ENCODE results near the gene IL34. TPM values are rescaled to one million over a fixed set of nuclear protein-coding genes. Genes with fewer than 3 reads are reported as not detected.

IL34 gene
- total RNA-seq, 2 experiments from 2014 or later, result not detected

- peaks cover 5% of the 10 kb centered on the region for H3K4me1 Mint-ChIP-seq (ENCODE audit: low read depth)
- H3K27ac Mint-ChIP-seq, result no peak overlapping the region
- H3K36me3 Mint-ChIP-seq (ENCODE audit: low read depth), result no peaks in the 10 kb centered on the region
- no peak overlapping the region for H3K4me3 Mint-ChIP-seq
- peak; percentile 93 for DNase-seq
- intact Hi-C loops (cut with micrococcal nuclease), result loop anchor here (1.0 to 10.0 kb wide), 9 partner anchors 77 to 858 kb away; no protein-coding TSS in a partner anchor
- CTCF ChIA-PET, result interaction anchor here (0.6 to 3.6 kb wide), 20 partner anchors 8 to 493 kb away, joined by 3 to 24 read pairs (median 4); no protein-coding TSS in a partner anchor
- no peaks in the 10 kb centered on the region for H3K27me3 Mint-ChIP-seq (ENCODE audit: low read depth)
- no peaks in the 10 kb centered on the region for H3K9me3 Mint-ChIP-seq
Measured at GRCh38 chr16:70653809-70654771, 7.7 kb downstream of the IL34 start.

- H3K27ac Mint-ChIP-seq, result no peak overlapping the region
- no peaks in the 10 kb centered on the region for H3K9me3 Mint-ChIP-seq
- no peak for DNase-seq
- intact Hi-C loops (cut with micrococcal nuclease), result loop anchor here (10.0 kb wide), 1 partner anchor 491 kb away; no protein-coding TSS in a partner anchor
- H3K27me3 Mint-ChIP-seq (ENCODE audit: low read depth), result no peaks in the 10 kb centered on the region
- CTCF ChIA-PET, result interaction anchor here (0.7 to 3.6 kb wide), 5 partner anchors 115 to 325 kb away, joined by 3 to 24 read pairs (median 5); no protein-coding TSS in a partner anchor
- H3K4me1 Mint-ChIP-seq (ENCODE audit: low read depth), result peaks cover 5% of the 10 kb centered on the region
- H3K36me3 Mint-ChIP-seq (ENCODE audit: low read depth), result no peaks in the 10 kb centered on the region
- H3K4me3 Mint-ChIP-seq, result no peak overlapping the region
Measured at GRCh38 chr16:70656065-70656711, 9.8 kb downstream of the IL34 start.

GRCh38 chr16:70656712-70657263 lies 10.4 kb downstream of the IL34 start:
- no peak for DNase-seq
- H3K36me3 Mint-ChIP-seq (ENCODE audit: low read depth), result no peaks in the 10 kb centered on the region
- no peak overlapping the region for H3K4me3 Mint-ChIP-seq
- CTCF ChIA-PET, result no interaction called here
- intact Hi-C loops (cut with micrococcal nuclease), result loop anchor here (10.0 kb wide), 1 partner anchor 492 kb away; no protein-coding TSS in a partner anchor
- no peaks in the 10 kb centered on the region for H3K9me3 Mint-ChIP-seq
- no peaks in the 10 kb centered on the region for H3K27me3 Mint-ChIP-seq (ENCODE audit: low read depth)
- peaks cover 5% of the 10 kb centered on the region for H3K4me1 Mint-ChIP-seq (ENCODE audit: low read depth)
- no peak overlapping the region for H3K27ac Mint-ChIP-seq

- Mint-ChIP-seq H3K36me3 (ENCODE audit: low read depth) (no peaks in the 10 kb centered on the region), H3K27me3 (ENCODE audit: low read depth) (no peaks in the 10 kb centered on the region), H3K4me3 (no peak overlapping the region), H3K4me1 (ENCODE audit: low read depth) (peaks cover 5% of the 10 kb centered on the region), H3K27ac (no peak overlapping the region), H3K9me3 (no peaks in the 10 kb centered on the region)
- intact Hi-C loops (cut with micrococcal nuclease), result loop anchor here (10.0 kb wide), 1 partner anchor 493 kb away; no protein-coding TSS in a partner anchor
- CTCF ChIA-PET, result no interaction called here
- no peak for DNase-seq
Measured at GRCh38 chr16:70657956-70658355, 11.6 kb downstream of the IL34 start.

- no peak for DNase-seq
- no peaks in the 10 kb centered on the region for H3K27me3 Mint-ChIP-seq (ENCODE audit: low read depth)
- H3K4me1 Mint-ChIP-seq (ENCODE audit: low read depth), result peaks cover 1% of the 10 kb centered on the region
- no peak overlapping the region for H3K27ac Mint-ChIP-seq
- CTCF ChIA-PET, result no interaction called here
- no peaks in the 10 kb centered on the region for H3K9me3 Mint-ChIP-seq
- intact Hi-C loops (cut with micrococcal nuclease), result loop anchor here (10.0 kb wide), 1 partner anchor 494 kb away; no protein-coding TSS in a partner anchor
- H3K36me3 Mint-ChIP-seq (ENCODE audit: low read depth), result no peaks in the 10 kb centered on the region
- no peak overlapping the region for H3K4me3 Mint-ChIP-seq
Measured at GRCh38 chr16:70658921-70659320, 12.6 kb downstream of the IL34 start.

GRCh38 chr16:70659546-70659945 lies 13.2 kb downstream of the IL34 start:
- intact Hi-C loops (cut with micrococcal nuclease), result loop anchor here (10.0 kb wide), 1 partner anchor 495 kb away; no protein-coding TSS in a partner anchor
- CTCF ChIA-PET, result interaction anchor here (0.8 kb wide), 1 partner anchor 11 kb away, joined by 3 read pairs; no protein-coding TSS in a partner anchor
- DNase-seq, result no peak
- H3K4me3 Mint-ChIP-seq, result no peak overlapping the region
- H3K36me3 Mint-ChIP-seq (ENCODE audit: low read depth), result no peaks in the 10 kb centered on the region
- H3K9me3 Mint-ChIP-seq, result no peaks in the 10 kb centered on the region
- no peaks in the 10 kb centered on the region for H3K4me1 Mint-ChIP-seq (ENCODE audit: low read depth)
- no peaks in the 10 kb centered on the region for H3K27me3 Mint-ChIP-seq (ENCODE audit: low read depth)
- no peak overlapping the region for H3K27ac Mint-ChIP-seq

- H3K27ac Mint-ChIP-seq, result no peak overlapping the region
- intact Hi-C loops (cut with micrococcal nuclease), result loop anchor here (10.0 kb wide), 1 partner anchor 495 kb away; no protein-coding TSS in a partner anchor
- no peaks in the 10 kb centered on the region for H3K36me3 Mint-ChIP-seq (ENCODE audit: low read depth)
- no peaks in the 10 kb centered on the region for H3K4me1 Mint-ChIP-seq (ENCODE audit: low read depth)
- no peak overlapping the region for H3K4me3 Mint-ChIP-seq
- DNase-seq, result no peak
- CTCF ChIA-PET, result interaction anchor here (0.8 kb wide), 1 partner anchor 11 kb away, joined by 3 read pairs; no protein-coding TSS in a partner anchor
- H3K27me3 Mint-ChIP-seq (ENCODE audit: low read depth), result no peaks in the 10 kb centered on the region
- H3K9me3 Mint-ChIP-seq, result no peaks in the 10 kb centered on the region
Measured at GRCh38 chr16:70659953-70660671, 13.8 kb downstream of the IL34 start.

GRCh38 chr16:70660672-70661350 lies 14.5 kb downstream of the IL34 start:
- Mint-ChIP-seq H3K27me3 (ENCODE audit: low read depth) (no peaks in the 10 kb centered on the region), H3K9me3 (no peaks in the 10 kb centered on the region), H3K27ac (no peak overlapping the region), H3K4me1 (ENCODE audit: low read depth) (no peaks in the 10 kb centered on the region), H3K4me3 (no peak overlapping the region), H3K36me3 (ENCODE audit: low read depth) (no peaks in the 10 kb centered on the region)
- intact Hi-C loops (cut with micrococcal nuclease), result no loop called here
- no peak for DNase-seq
- CTCF ChIA-PET, result no interaction called here

- H3K27ac Mint-ChIP-seq, result no peak overlapping the region
- no peaks in the 10 kb centered on the region for H3K9me3 Mint-ChIP-seq
- H3K27me3 Mint-ChIP-seq (ENCODE audit: low read depth), result no peaks in the 10 kb centered on the region
- no peaks in the 10 kb centered on the region for H3K4me1 Mint-ChIP-seq (ENCODE audit: low read depth)
- peaks cover 2% of the 10 kb centered on the region for H3K36me3 Mint-ChIP-seq (ENCODE audit: low read depth)
- intact Hi-C loops (cut with micrococcal nuclease), result no loop called here
- DNase-seq, result no peak
- H3K4me3 Mint-ChIP-seq, result no peak overlapping the region
- CTCF ChIA-PET, result no interaction called here
Measured at GRCh38 chr16:70661534-70661917, 15.2 kb downstream of the IL34 start.

- no peak overlapping the region for H3K27ac Mint-ChIP-seq
- H3K27me3 Mint-ChIP-seq (ENCODE audit: low read depth), result no peaks in the 10 kb centered on the region
- H3K36me3 Mint-ChIP-seq (ENCODE audit: low read depth), result peaks cover 3% of the 10 kb centered on the region
- no peak for DNase-seq
- H3K4me3 Mint-ChIP-seq, result no peak overlapping the region
- intact Hi-C loops (cut with micrococcal nuclease), result no loop called here
- H3K4me1 Mint-ChIP-seq (ENCODE audit: low read depth), result no peaks in the 10 kb centered on the region
- CTCF ChIA-PET, result interaction anchor here (1.3 kb wide), 1 partner anchor 8 kb away, joined by 4 read pairs; no protein-coding TSS in a partner anchor
- H3K9me3 Mint-ChIP-seq, result no peaks in the 10 kb centered on the region
Measured at GRCh38 chr16:70661918-70662641, 15.7 kb downstream of the IL34 start.

Measured in activated naive CD4-positive, alpha-beta T cell treated with anti-CD3 and anti-CD28 coated beads for 36 hours (primary cell).